Measurements from ENCODE around the gene MMS19.

Gene MMS19

GRCh38 chr10:97525086-97525485 is 26.9 kb upstream of the MMS19 start:
- no peak for DNase-seq

GRCh38 chr10:97522937-97523336 is 24.7 kb upstream of the MMS19 start:
- DNase-seq, result no peak

DNA sequence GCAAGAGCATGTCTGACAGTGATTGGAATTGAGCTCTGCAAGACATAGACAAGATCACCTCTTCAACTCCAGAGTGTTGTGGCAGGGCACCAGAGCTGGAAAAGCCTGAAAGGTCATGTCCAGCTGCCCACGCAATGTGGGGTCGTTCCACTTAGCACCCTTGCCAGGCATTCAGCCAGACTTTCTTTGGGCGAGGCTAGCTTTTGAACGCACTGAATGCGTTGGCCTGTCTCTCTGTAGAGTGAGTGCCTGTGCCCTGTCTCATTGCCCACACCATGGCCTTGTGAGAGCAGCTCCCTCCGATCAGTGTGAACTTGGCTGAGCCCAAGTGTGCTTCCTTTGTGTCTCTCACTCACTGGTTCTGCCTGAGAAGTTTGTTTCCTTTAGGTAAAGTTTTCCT is 23.8 kb upstream of the MMS19 start:
- no peak for DNase-seq

GRCh38 chr10:97520978-97521761 is 22.9 kb upstream of the MMS19 start:
- DNase-seq, result no peak

DNA sequence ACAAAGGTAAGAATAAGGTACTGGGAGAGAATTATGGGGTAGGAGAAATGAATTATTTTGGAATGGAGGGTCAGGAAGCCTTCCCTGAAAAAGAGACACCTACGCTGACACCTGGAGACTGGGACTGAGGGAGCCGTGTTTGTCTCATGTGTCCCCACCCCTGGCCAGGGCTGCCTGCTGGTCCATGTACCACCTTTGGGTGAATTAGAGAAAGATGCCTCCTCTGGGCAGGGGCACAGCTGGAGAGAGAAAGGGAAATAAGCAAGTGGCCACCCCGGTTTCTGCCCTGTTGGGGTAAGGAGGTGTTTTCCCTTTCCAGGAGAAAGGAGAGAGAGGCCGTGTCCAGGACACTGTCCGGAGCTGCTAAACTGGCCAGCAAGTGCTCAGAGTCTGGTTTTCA is 22.3 kb upstream of the MMS19 start:
- DNase-seq, result no peak

DNA sequence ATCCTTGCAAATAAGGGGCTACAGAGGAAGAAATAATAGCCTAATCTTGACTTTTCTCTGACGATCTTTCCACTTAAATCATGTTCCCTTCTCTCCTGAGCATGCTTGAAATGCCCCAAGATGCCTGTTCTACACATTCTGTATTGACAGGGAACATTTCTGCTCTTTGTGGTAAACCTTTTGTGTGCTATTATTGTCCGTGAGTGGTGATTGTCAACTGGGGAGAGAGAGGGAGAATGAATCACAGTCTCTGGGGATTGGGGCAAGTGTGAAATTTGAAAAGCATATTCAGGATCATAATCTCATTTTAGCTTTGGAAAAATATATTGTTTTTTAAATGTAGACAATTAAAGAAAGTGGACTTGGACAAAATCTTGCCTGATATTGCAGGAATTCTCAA is 21.1 kb upstream of the MMS19 start:
- DNase-seq, result no peak

DNA sequence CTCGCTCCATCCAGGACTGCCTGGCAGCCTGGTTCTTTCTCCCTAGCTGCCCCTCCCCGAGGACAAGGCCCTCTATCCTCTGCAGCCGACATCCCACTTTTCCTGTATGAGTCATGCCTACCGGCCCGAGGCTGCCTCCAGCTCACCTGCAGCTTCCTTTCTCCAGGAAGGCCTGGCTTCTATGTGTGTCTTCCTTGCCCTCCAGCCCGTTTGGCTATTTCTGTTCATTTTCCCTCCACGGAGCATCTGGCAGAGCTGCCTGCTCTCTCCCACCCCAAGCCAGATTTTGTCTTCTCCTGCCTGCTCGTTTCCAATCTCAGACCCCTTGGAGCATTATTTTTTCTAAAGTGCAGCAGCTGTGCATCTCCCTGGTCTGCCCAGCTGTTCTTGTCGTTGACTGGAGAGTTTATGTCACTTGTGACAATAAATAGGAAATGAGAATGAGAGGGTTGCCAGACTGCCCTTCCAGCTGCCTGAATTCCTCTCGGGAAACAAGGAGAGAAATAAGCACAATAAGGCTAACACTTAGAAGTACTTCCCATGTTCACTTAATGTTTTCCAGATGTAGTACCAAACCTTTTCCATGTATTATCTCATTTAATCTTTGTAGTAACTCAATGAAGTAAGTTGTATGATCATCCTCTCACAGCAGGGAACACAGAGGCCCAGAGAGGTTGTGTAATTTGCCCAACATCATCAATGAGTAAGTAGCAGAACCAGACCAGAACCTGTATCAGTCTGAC is 20.2 kb upstream of the MMS19 start:
- peak; percentile 30 for DNase-seq

- DNase-seq, result no peak
These were observed 19.6 kb upstream of the MMS19 start for GRCh38 chr10:97517778-97518300.

GRCh38 chr10:97517096-97517750 is 19.0 kb upstream of the MMS19 start:
- DNase-seq, result no peak

- DNase-seq, result no peak
These were observed 17.2 kb upstream of the MMS19 start for GRCh38 chr10:97515271-97515978.

- DNase-seq, result no peak
These were observed 16.1 kb upstream of the MMS19 start for GRCh38 chr10:97514344-97514743.

GRCh38 chr10:97512993-97513392 is 14.8 kb upstream of the MMS19 start:
- no peak for DNase-seq

DNA sequence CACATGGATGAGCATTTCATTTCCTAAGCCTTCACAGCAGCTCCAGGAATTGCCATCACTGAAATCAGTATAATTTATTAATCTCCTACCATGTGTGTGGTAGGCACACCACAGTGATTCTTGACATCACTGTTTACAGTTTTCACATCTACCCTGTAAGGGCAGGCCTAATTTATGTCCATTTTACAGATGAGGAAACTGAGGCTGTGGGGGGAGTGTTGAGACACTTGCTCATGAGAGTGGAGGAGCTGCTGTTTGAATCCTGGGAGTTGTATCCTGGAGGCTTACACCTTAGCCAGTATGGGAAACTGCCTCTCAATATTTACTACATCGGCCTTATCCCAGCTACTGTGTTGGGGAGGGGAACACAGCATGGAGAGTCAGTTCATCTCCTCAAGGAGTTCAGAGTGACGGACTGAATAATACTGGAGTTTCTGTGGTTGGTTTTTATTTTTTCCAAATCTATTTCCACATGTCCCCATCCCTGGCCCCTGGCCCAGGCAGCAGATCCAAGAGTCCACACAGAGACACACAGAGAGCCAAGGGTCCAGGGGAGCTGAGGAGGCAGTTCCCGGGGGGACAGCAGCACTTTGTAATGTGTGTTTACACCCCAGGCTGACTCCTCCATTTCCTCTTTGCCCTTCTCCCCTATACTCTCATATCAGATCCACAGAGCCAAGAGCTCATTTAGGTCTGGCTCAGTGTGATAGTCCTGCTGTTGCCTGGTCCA is 13.7 kb upstream of the MMS19 start:
- no peak for DNase-seq

GRCh38 chr10:97510686-97511085 is 12.5 kb upstream of the MMS19 start:
- DNase-seq, result no peak

DNA sequence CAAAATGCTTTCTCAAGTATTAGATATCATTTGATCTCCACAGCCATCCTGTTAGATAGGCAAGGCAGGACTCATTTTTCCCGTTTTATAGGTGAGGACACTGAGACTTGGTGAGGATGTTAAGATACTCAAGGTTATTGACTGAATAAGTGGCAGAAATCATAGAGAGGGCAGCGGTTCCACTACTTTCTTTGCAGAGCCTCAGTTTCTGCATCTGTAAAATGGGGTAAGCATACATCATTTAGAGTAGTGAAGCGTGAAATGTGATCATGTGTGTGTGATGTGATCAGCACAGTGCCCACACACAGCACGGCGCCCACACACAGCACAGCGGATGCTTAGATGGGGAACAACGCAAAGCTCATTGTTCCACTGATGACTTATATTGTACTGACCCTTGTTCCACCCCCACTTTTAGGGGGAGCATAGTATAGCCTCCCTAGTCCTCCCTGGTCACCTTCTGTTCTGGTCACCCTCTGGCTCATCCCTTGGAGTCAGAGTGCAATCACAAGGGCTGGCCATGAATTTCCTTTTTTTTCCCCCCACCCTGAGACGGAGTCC is 11.0 kb upstream of the MMS19 start:
- no peak for DNase-seq

GRCh38 chr10:97508342-97508741 is 10.1 kb upstream of the MMS19 start:
- DNase-seq, result no peak

- no peak for DNase-seq
These were observed 8.2 kb upstream of the MMS19 start for GRCh38 chr10:97506199-97506991.

- no peak for DNase-seq
These were observed 6.9 kb upstream of the MMS19 start for GRCh38 chr10:97505152-97505551.

GRCh38 chr10:97503406-97503805 is 5.2 kb upstream of the MMS19 start:
- DNase-seq, result no peak

GRCh38 chr10:97502916-97503315 is 4.7 kb upstream of the MMS19 start:
- DNase-seq, result no peak

DNA sequence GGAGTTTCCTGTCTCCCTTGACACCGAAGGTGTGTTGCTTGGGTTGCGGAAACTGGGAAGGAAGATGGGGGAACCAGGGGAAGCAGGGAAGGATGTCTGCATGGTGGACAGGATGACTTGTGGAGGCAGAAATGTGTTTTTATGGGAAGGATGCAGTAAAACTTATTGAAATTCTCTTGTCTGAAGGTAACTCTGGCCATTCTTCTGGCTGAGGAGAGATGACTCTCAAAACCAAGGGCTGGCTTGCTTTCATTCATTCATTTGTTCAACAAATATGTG is 2.0 kb upstream of the MMS19 start:
- no peak for DNase-seq

All from DMS 273 treated with DMSO at 0.1 percent for 48 hours (cell line).